Measurements from ENCODE around the gene ACTN1.

- TF ChIP-seq CTCF (IDR thresholded peaks at IDR 0.05; ENCODE audit: low read depth, low read length) (no peak), EZH2phosphoT487 (IDR thresholded peaks at IDR 0.05; ENCODE audit: low read depth) (no peak)
Observed at GRCh38 chr14:68824207-68824516, 154.9 kb downstream of the ACTN1 start.
